Type B pancreatic cell (in vitro differentiated cells): ENCODE data around the gene RASGEF1C. TPM values are rescaled to one million over a fixed set of nuclear protein-coding genes. Genes with fewer than 3 reads are reported as not detected.

Experiments used
- DNase-seq: peaks from one replicate; pipeline ENCODE4 v3.0.0; 2021; ENCODE audit warnings: mixed read lengths; ENCODE audit not compliant: unreplicated experiment; ENCODE audit errors: extremely low spot score
- H3K27ac Mint-ChIP-seq: 2 replicates; pipeline ENCODE4 v1.8.0; 2021; ENCODE audit warnings: mild to moderate bottlenecking, mixed read lengths
- H3K27me3 Mint-ChIP-seq: 2 replicates; pipeline ENCODE4 v1.8.0; 2021; ENCODE audit warnings: mixed read lengths
- H3K36me3 Mint-ChIP-seq: 2 replicates; pipeline ENCODE4 v1.8.0; 2021; ENCODE audit warnings: mixed read lengths
- H3K4me1 Mint-ChIP-seq: one replicate; pipeline ENCODE4 v1.8.0; 2021; ENCODE audit warnings: mixed read lengths; ENCODE audit not compliant: unreplicated experiment
- H3K4me3 Mint-ChIP-seq: 2 replicates; pipeline ENCODE4 v1.8.0; 2021; ENCODE audit warnings: mild to moderate bottlenecking, mixed read lengths
- H3K9me3 Mint-ChIP-seq: 2 replicates; pipeline ENCODE4 v1.8.0; 2021; ENCODE audit warnings: mixed read lengths
- CTCF ChIP-seq: fragments of 200-600 bp; sonication (generic); conservative IDR thresholded peaks from 2 replicates; pipeline ENCODE4 v1.5.0; 2021; ENCODE audit warnings: antibody characterized with exemption, mild to moderate bottlenecking
- total RNA-seq: library from RNA; stranded (reverse); gene quantifications from 2 replicates; pipeline ENCODE4 v1.2.1, GENCODE V29; 2021; ENCODE audit warnings: low replicate concordance

The RASGEF1C gene
- total RNA-seq, 1 donor from 2014 or later: 0.77 TPM

DNA sequence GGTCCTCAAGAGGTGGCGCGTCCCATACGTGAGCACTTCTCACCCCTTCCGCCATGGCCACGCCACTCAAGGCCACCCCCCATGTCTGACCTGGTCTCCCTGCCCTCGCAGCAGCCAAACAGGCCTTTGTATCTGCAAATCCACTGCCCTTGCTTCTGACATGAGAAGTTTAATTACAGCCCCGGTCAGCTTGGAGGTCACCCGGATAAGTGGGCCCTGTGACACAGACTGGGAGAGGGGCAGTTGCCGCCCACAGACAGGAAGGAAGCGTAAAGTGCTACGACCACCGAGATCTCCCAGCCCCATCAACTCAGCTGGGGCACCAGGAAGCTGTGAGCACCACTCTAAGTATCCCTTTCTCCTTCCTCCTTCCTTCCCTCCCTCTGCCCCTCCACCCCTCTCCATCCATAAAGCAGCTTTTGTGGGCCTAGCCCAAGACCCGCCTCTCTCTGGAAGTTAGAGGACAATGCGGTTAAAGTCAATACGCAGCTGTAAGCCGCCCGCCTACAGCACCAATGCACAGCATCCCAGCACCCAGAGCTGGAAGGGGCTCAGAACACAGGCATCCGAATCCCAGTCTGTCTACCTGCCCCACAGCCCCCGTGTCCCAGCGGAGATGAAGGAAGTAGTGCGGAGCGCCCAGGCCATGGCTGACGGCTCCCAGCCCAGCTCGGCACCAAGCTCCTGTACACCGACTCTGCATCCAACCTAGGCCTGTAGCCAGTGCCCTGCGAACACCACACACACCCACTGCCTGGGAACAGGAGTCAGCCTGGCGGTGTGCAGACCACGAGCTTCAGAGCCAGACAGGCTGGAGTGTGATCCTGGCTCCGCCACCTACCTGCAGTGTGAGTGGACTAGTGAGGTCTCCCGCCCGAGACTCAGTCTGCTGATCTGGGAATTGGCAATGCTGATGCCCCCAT is 92.7 kb downstream of the RASGEF1C start:
- no peak overlapping the region for H3K27ac Mint-ChIP-seq
- TF ChIP-seq CTCF: no peak
- no peak overlapping the region for H3K4me3 Mint-ChIP-seq
- no peak for DNase-seq
- H3K27me3 Mint-ChIP-seq: no peaks in the 10 kb centered on the region
- H3K9me3 Mint-ChIP-seq: no peaks in the 10 kb centered on the region
- H3K36me3 Mint-ChIP-seq: no peaks in the 10 kb centered on the region
- H3K4me1 Mint-ChIP-seq: peaks cover 10% of the 10 kb centered on the region

DNA sequence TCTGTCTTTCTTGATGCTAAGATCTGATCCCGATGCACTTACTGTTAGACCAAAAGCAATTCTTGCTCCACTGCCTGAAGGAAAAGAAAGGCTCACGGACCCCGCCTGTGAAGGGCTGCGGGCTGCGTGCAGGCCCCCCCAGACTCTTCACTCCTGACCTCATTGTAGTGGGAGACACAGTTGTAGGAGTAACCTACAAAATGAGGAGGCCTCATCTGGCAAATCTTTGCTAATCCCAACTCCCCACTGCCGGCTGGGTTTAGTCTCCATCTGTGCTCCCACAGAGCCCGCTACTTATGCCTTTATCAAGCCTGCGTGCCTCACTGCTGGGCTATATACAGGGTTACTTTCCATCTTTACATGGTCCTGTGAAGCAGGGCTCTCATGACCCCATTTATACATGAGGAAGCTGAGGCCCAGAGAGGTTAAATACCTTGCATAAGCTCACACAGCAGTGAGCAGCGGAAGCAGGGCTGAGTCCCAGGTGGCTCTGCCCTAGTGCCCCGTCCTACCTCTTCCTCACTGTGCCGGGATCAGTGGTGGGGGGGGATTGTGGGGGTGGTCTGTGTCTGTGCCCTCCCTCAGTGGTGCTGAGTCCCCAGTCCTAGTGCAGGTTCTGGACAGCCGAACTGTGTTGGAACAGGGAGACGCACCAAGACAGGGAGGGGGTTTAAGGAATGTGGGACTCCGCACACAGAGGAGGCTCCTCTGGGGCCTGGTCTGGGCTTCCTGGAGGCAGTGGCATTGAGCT is 93.5 kb downstream of the RASGEF1C start:
- Mint-ChIP-seq H3K4me3 (no peak overlapping the region), H3K36me3 (no peaks in the 10 kb centered on the region), H3K27me3 (no peaks in the 10 kb centered on the region), H3K4me1 (peaks cover 10% of the 10 kb centered on the region), H3K9me3 (no peaks in the 10 kb centered on the region), H3K27ac (no peak overlapping the region)
- DNase-seq: no peak
- TF ChIP-seq CTCF: no peak

GRCh38 chr5:180114304-180115003 is 94.6 kb downstream of the RASGEF1C start:
- no peak for TF ChIP-seq CTCF
- no peak overlapping the region for H3K4me3 Mint-ChIP-seq
- H3K9me3 Mint-ChIP-seq: no peaks in the 10 kb centered on the region
- H3K36me3 Mint-ChIP-seq: no peaks in the 10 kb centered on the region
- peaks cover 10% of the 10 kb centered on the region for H3K4me1 Mint-ChIP-seq
- no peak for DNase-seq
- no peak overlapping the region for H3K27ac Mint-ChIP-seq
- no peaks in the 10 kb centered on the region for H3K27me3 Mint-ChIP-seq

- peaks cover 10% of the 10 kb centered on the region for H3K4me1 Mint-ChIP-seq
- no peaks in the 10 kb centered on the region for H3K27me3 Mint-ChIP-seq
- H3K27ac Mint-ChIP-seq: no peak overlapping the region
- no peak for DNase-seq
- TF ChIP-seq CTCF: no peak
- H3K9me3 Mint-ChIP-seq: no peaks in the 10 kb centered on the region
- H3K4me3 Mint-ChIP-seq: no peak overlapping the region
- H3K36me3 Mint-ChIP-seq: no peaks in the 10 kb centered on the region
Measured at GRCh38 chr5:180113660-180114303, 95.2 kb downstream of the RASGEF1C start.

DNA sequence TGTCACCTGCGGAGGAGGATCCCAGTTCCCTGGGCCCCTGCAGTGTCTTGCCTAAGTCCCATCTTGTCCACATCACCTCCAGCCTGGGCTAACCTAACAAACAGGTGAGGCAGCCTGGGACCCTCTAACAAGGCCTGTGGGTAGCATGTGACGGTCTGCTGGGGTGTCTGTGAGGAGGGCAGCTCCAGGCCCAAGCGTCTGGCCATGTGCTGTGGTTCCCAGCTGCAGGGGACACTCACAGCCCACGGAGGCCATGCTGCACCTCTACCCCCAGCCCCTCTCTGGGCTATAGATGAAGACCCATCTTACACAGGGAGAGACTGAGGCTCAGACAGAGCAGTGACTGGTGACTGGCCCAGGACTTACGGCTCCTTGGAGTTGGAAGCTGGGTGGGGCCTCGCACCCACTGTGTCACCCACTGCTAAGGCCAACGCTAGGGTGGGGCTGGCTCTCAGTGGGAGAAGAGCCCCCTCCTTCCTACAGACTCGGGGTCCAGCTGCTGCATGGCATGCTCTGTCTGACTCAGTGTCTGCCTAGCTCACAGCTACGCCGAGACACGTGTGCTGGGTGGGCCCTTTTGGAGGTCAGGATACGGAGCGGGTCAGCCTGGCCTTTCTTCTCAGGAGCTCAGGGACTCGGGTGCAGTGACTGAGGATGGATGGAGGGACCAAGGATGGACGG is 96.7 kb downstream of the RASGEF1C start:
- no peak for DNase-seq
- Mint-ChIP-seq H3K4me3 (no peak overlapping the region), H3K27me3 (no peaks in the 10 kb centered on the region), H3K27ac (no peak overlapping the region), H3K36me3 (no peaks in the 10 kb centered on the region), H3K9me3 (peaks cover 5% of the 10 kb centered on the region), H3K4me1 (peaks cover 1% of the 10 kb centered on the region)
- no peak for TF ChIP-seq CTCF
